HG03159 (cell line): ENCODE data around the gene ERVFRD-1.

ENCODE experiments used
- ATAC-seq: cut with Tn5 transposase; IDR thresholded peaks from one replicate; pipeline ENCODE4 v1.9.1; 2021; ENCODE audit warnings: mild to moderate bottlenecking, moderate library complexity; ENCODE audit not compliant: unreplicated experiment

The ERVFRD-1 gene, protein sequence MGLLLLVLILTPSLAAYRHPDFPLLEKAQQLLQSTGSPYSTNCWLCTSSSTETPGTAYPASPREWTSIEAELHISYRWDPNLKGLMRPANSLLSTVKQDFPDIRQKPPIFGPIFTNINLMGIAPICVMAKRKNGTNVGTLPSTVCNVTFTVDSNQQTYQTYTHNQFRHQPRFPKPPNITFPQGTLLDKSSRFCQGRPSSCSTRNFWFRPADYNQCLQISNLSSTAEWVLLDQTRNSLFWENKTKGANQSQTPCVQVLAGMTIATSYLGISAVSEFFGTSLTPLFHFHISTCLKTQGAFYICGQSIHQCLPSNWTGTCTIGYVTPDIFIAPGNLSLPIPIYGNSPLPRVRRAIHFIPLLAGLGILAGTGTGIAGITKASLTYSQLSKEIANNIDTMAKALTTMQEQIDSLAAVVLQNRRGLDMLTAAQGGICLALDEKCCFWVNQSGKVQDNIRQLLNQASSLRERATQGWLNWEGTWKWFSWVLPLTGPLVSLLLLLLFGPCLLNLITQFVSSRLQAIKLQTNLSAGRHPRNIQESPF

DNA sequence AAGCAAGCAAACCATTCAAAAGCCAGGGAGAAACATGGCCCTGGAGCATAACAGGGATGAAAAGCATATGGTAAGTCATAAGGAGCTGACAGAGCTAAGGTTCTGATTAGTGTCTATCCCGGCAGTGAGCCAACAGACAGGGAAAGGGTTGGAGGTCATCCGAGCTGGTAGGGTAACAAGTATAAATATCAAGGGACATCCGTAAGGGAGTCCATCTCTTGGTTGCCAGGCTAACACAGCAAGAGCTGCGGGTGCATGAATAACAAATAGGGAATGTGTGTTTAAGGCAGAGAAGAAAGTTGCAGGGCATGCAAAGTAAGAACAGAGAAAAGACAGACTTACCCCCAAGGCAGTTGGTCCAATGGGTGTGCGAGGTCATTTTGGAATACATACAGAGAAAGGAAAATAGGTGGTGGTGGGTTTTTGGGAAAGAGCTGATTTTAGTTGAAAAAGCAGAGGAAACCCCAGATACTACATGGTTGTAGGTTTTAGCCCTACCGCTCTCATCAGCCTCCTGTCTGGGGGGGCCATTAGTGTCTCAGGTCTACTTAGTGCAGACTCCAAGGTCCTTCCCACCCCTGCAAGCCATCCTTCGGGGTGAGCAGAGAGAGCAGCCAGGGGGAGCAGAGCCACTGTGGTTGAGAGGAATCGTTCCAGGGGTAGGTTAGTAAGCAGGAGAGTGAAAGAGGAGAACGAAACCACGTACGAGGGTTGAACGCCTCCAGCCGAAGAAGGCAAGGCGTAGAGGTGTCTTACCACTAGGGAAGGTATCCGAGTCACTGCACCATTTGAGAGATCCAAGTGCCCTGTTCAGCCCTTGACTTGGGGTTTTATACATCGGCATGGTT is at the start of gene ERVFRD-1:
ERVFRD-1 (minus strand) TSS at position 805 of the 848 bp plus-strand sequence. CDS start 6,415 bp downstream, outside the sequence.
- no peak for ATAC-seq

GRCh38 chr6:11160199-11160598 is 48.7 kb upstream of the ERVFRD-1 start:
- ATAC-seq: no peak

DNA sequence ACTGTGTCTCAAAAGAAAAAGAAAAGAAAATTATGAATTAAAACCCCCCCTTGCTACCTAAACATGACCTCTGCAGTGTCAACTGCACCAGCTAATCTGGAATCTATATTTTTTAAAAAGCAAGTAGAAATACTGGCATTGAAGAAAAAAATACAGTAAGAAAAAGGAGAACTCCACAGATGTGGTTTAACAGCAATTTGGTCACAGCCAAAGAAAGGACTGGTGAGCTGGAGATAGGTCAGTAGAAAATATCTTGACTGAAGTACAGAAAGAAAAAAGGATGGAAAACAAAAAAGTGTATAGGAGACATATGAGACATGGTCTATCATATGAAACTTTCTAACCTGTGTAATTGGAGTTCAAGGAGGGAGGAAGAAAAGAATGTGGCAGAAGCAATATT is 44.1 kb upstream of the ERVFRD-1 start:
- no peak for ATAC-seq

GRCh38 chr6:11153447-11153846 is 41.9 kb upstream of the ERVFRD-1 start:
- no peak for ATAC-seq

GRCh38 chr6:11152581-11152980 is 41.1 kb upstream of the ERVFRD-1 start:
- ATAC-seq: no peak

- ATAC-seq: no peak
Measured at GRCh38 chr6:11151488-11151887, 40.0 kb upstream of the ERVFRD-1 start.

- ATAC-seq: no peak
Measured at GRCh38 chr6:11149551-11149950, 38.0 kb upstream of the ERVFRD-1 start.

GRCh38 chr6:11146117-11146826 is 34.7 kb upstream of the ERVFRD-1 start:
- ATAC-seq: no peak

DNA sequence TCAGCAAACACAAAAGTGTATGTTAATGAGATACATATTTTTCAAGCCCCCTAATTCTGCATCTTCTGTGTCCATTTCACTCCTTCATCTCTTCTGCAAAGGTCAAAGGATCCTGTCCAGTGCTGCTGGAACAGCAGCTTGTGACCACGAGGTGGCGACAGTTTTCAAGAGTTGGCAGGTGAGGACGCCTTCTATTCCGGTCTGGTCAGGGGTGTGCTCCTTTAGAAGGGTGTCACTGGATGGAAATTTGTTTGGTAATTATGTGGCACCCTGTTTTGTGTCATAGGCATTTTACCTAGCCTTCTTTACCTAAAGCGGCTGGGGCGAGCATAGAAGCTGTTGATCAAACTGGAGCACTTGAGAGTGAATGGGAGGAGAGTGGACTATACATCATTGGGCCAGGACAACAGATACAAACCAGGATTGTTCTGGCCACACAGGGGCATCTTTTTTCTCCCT is 32.9 kb upstream of the ERVFRD-1 start:
- ATAC-seq: peak; percentile 87

DNA sequence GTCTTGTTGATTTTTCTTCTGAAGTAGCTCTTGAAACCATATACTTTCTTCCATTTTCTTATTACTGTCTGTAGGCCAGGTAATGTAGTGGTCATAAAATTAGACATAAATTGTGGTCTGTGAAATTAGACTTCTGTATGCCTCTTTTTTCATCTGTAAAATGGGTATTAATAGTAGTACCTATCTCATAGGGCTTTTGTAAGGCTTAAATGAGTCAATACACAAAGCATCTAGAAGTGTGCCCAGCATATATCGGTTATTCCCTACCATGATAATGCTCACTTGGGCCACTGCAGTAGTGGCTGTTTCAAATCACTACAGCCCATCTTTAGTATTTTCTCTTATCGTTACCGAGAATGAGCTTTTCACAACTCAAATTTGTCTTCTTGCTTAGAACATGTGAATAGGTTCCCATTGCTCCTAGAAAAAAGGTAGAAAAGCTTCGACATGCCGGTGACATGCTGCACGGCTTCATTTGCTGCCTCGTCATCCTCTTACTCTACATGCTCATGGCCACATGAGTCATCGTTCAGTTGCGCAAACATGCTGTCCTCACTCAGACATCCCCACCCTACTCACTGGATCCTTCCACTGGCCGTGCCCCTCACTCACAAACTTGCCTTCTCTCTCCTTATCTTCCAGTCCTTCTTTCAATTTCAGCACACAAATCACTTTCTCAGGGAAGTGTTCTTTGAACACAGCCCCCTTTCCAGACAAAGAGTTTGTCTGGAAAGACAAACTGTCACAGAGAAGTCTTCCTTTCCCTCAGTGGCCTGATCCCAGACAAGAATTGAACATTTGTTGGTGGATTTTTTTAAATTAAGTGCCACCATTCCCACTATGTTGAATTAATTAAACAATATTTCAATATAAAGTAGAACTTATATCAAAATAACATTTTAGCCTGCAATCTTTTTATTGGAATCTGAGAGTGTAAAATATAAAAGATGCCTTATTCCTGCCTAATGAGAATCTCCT is 32.2 kb upstream of the ERVFRD-1 start:
- ATAC-seq: no peak

DNA sequence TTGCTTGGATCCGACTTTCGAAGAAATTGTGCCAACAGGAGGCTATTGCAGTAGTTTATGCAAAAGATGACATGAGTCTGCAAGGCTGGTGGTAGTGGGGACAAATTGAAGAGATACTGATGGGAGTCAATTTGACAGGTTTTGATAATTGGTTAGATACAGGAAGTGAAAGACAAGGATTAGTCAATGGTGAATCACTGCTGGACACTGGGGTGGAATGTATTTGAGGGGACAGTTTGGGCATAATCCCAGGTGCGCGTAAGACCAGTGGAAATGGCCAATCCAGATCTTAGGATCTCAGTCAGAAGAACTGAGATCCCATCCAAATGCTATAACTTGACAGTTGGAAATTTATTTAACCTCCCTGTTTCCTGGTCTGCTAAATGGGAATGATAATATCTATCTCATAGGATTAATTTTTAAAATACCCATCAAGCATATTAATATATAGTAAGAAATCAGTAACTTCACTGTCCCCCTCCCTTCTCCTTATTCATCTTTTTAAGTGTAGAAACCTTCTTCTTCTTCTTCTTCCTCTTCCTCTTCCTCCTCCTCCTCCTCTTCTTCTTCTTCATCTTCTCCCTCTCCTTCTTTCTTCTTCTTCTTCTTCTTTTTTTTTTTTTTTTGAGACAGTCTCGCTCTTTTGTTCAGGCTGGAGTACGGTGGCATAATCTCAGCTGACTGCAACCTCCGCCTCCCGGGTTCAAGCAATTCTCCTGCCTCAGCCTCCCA is 30.9 kb upstream of the ERVFRD-1 start:
- ATAC-seq: no peak

DNA sequence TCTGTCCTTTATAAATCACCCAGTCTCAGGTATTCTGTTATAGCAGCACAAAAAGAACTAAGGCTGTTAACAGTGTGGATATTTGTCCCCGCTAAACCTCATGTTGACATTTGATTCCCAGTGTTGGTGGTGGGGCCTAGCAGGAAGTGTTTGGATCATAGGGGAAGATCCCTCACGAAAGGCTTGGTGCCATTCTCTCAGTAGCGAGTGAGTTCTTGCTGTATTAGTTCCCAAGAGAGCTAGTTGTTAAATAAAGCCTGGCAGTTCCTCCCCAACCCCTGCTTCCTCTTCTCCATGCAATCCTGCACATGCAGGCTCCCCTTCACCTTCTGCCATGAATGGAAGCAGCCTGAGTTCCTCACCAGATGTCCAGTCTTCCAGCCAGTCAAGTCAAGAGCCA is 29.8 kb upstream of the ERVFRD-1 start:
- ATAC-seq: no peak

DNA sequence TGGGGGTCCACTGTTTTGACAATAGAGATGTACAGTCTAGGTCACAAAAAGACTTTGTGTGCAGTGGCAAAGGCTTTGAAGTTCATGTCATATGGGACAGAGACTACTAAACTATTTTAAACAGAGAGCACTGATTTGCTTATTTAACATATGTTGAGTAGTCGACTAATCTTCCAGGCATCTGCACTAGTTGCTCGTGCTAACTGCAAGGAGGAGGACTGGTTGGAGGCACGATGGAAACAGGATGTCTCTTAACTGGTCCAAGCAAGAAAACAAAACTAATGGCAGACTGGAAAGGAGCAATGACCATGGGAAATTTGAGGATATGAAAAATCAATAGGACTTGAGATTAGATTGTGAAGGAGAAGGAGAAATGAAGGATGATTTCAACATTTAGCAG is 28.5 kb upstream of the ERVFRD-1 start:
- ATAC-seq: no peak

GRCh38 chr6:11139051-11139960 is 27.8 kb upstream of the ERVFRD-1 start:
- peak; percentile 62 for ATAC-seq

GRCh38 chr6:11136809-11137208 is 25.3 kb upstream of the ERVFRD-1 start:
- ATAC-seq: no peak

DNA sequence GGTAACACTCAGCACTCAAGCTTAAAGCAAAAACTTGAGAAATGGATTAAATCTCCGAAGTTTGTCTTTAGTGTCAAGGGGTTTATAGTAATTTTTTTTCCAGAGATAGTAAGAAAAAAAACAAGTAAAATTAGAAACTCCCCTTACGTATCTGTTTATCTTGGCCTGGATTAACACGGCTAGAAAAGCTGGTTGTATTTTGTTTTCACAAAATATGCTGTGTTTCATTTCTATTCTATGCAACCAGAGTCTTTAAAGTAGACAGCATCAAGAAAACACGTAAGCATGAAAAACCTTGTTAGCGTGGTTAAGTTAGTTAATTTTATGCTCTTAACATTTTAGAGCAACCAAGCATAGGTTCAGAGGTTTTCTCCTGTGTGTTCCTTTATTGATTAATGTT is 21.8 kb upstream of the ERVFRD-1 start:
- no peak for ATAC-seq

DNA sequence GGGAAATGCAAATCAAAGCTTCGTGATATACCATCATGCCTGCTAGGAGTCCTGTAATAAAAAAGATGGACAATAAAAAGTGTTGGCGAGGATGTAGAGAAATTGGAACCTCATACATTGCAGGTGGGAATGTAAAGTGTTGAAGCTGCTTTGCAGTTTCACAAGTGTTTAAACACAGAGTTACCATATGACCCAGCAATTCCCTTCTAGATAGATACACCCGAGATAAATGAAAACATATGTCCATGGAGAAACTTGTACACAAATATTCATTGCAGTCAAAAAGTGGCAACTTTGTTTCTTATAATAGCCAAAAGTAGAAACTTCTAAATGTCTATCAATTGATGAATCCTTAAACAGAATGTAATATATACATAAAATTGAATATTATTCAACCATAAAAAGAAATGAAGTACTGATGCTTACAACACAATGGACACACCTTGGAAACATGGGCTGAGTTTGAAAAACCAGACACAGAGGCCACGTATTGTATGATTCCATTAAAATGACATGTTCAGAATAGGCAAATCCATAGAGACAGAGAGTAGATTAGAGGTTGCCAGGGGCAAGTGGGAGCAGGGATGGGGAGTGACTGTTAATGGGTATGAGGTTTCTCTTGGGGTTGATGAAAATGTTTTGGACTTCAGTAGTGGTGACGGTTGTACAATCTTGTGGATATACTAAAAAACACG is 20.8 kb upstream of the ERVFRD-1 start:
- no peak for ATAC-seq
